Heart right ventricle (tissue), 16 donors: Measurements from ENCODE around the gene RBBP4. TPM values are rescaled to one million over a fixed set of nuclear protein-coding genes. Genes with fewer than 3 reads are reported as not detected.
"Not testable (repeated sequence)": the region's sequence is repeated elsewhere in the genome, so short reads cannot be mapped to it uniquely, and the experiment has no call there.

Source experiments
- ATAC-seq, 8 donors: fragments of 200-7000 bp; cut with Tn5 transposase; one replicate each; pipeline ENCODE4 v1.9.1; 2020; ENCODE audit warnings: mild to moderate bottlenecking in 8 of 8, moderate library complexity in 8 of 8, moderate number of reproducible peaks in 1 of 8
- DNase-seq, 2 donors: peaks; one replicate each; pipeline ENCODE4 v3.0.0-alpha.2; 2020
- H3K27ac ChIP-seq, 10 donors: fragments of 200-600 bp; sonication (generic) in 2 of 10; one replicate each; pipeline versions ENCODE4 v1.5.0 to v1.8.0; 2020 to 2022; ENCODE audit warnings: mild to moderate bottlenecking in 3 of 10
- H3K27me3 ChIP-seq, 7 donors: fragments of 200-600 bp; one replicate each; pipeline ENCODE4 v1.8.0; 2021 to 2022; ENCODE audit warnings: mild to moderate bottlenecking in 2 of 7
- H3K36me3 ChIP-seq, 9 donors: fragments of 200-600 bp; sonication (generic) in 1 of 9; one replicate each; pipeline versions ENCODE4 v1.5.0 to v1.8.0; 2020 to 2022; ENCODE audit warnings: mild to moderate bottlenecking in 2 of 9
- H3K4me1 ChIP-seq, 9 donors: fragments of 200-600 bp; sonication (generic) in 1 of 9; one replicate each; pipeline versions ENCODE4 v1.5.0 to v1.8.0; 2020 to 2022; ENCODE audit warnings: mild to moderate bottlenecking in 4 of 9
- H3K4me3 ChIP-seq, 10 donors: fragments of 200-600 bp; sonication (generic) in 2 of 10; one replicate each; pipeline versions ENCODE4 v1.5.0 to v1.8.0; 2020 to 2022; ENCODE audit warnings: mild to moderate bottlenecking in 7 of 10, moderate library complexity in 2 of 10
- H3K9me3 ChIP-seq, 11 donors: fragments of 200-600 bp in 10 of 11; sonication (generic) in 2 of 11; one replicate each; pipeline versions ENCODE4 v1.5.0 to v1.8.0; 2013 to 2022; ENCODE audit warnings: mild to moderate bottlenecking in 2 of 11, control low read depth in 1 of 11, moderate library complexity in 1 of 11
- WGBS, 2 donors: extraction: QIAGEN DNeasy Blood & Tissue Kit; methylation state at CpG; one replicate each; pipeline ENCODE4 v1.1.7; 2013; ENCODE audit warnings: inconsistent platforms in 1 of 2; 5-methylcytosine and 5-hydroxymethylcytosine counted together
- intact Hi-C, 10 donors: fragments of 100-400 bp; cut with DNase I; formaldehyde crosslinking; loops; one replicate each; pipeline versions ENCODE4 v1.11.1 to v1.14.2; 2022
- polyA plus RNA-seq, 2 donors: library from polyadenylated mRNA; stranded (reverse); fragments of 200-250 nt; gene quantifications; one replicate each; pipeline ENCODE4 v1.2.3, GENCODE V29; 2013
- total RNA-seq, 10 donors: library from RNA; stranded (reverse); fragmentation: NEBNext Ultra II Directional in 3 of 10; extraction: Animal tissue kit (Norgen Biotek cat#: 25700) in 3 of 10; gene quantifications; one replicate each; pipeline versions ENCODE4 v1.2.1 to v1.2.4, GENCODE V29; 2021 to 2023
- TF ChIP-seq, protein P1 (sequence below), 9 donors: fragments of 200-600 bp; sonication (generic) in 2 of 9; IDR thresholded peaks; one replicate each; pipeline versions ENCODE4 v1.5.0 to v1.8.0; 2021 to 2022; ENCODE audit warnings: antibody characterized with exemption in 9 of 9, mild to moderate bottlenecking in 5 of 9, moderate library complexity in 1 of 9
- donor health status: Arrhythmogenic right ventricular cardiomyopathy.
- donor health status: ischemic (EF 13 %, LVEDD 7.1; RV severe dilation, severe dysfunction).
- donor health status: healthy with polysubstance abuse.
- donor health status: DM: no; HTN: yes; CAD: no.
- donor health status: DM: no; HTN: no; CAD: no.
- donor health status: ischemic (EF 25% LVEDD 6.9; RV normal size, moderate dysfunction).
- donor health status: ischemic (EF 25% LVEDD 5.7; RV mildly dilated, moderate dysfunction).
- donor health status: healthy.
- donor health status: DM: yes; HTN: yes; CAD: no.
- donor health status: Ischemic cardiomyopathy.
- donor health status: ischemic (EF 35%, LVEDD 5.7; RV mildly dilated, moderate dysfunction).
- donor health status: nonischemic (EF 11% LVEDD 7.7; RV severe dilation, severe dysfunction).
- donor health status: DM: yes; HTN: yes; CAD: no.
- donor health status: PGD.
- donor health status: ischemic (EF 29% LVEDD 5.4; RV normal size, mild dysfunction).
- donor health status: nonischemic (EF 23%, LVEDD 6.1; RV moderate dilation, normal function).

Gene RBBP4
- total and polyA plus RNA-seq, 12 donors = 17.9 to 119 (median 109) TPM

DNA sequence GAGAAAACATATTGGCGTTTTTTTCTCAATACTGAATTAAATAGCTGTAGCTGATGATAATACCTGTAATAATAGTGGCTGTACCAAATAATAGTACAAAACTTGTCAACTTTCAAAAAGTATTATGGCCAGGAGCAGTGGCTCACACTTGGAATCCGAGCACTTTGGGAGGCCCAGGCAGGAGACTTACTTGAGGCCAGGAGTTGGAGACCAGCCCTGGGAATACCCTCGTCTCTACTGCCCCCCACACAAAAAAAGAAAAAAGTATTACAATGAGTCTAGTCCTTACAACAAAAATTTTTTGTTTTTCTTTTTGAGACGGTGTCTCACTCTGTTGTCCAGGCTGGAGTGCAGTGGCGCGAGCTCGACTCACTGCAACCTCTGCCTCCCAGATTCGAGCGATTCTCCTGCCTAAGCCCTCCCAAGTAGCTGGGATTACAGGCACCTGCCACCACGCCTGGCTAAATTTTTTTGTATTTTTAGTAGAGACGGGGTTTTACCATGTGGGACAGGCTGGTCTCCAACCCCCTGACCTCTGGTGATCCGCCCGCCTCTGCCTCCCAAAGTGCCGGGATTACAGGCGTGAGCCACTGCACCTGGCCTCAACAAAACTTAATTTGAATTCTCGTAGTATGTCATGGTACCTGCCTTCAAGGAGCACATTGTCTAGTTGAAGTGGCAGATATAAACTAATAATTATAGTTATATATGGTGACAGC is 1.4 kb downstream of the RBBP4 start:
- Histone ChIP-seq H3K36me3 (peaks cover 0 to 54% (median 23%) of the 10 kb centered on the region in 9 donors), H3K27me3 (no peaks in the 10 kb centered on the region), H3K4me3 (peak overlapping the region in 8 of 10 donors; percentile 61 to 95 (median 84)), H3K9me3 (no peaks in the 10 kb centered on the region), H3K27ac (peak overlapping the region in 3 of 10 donors; percentile 93 to 99 (median 96)), H3K4me1 (peaks cover 3 to 65% (median 37%) of the 10 kb centered on the region in 9 donors)
- ATAC-seq (no peak), DNase-seq (no peak)
- WGBS, 2 donors = 92 to 95% methylated on average over 16 of the region's 16 CpGs
- intact Hi-C loops = loop anchor here in 1 of 10 donors (5.0 kb wide), 1 partner anchor 50 kb away; the partner anchor contains the start of gene SYNC
- TF ChIP-seq, protein P1, sequence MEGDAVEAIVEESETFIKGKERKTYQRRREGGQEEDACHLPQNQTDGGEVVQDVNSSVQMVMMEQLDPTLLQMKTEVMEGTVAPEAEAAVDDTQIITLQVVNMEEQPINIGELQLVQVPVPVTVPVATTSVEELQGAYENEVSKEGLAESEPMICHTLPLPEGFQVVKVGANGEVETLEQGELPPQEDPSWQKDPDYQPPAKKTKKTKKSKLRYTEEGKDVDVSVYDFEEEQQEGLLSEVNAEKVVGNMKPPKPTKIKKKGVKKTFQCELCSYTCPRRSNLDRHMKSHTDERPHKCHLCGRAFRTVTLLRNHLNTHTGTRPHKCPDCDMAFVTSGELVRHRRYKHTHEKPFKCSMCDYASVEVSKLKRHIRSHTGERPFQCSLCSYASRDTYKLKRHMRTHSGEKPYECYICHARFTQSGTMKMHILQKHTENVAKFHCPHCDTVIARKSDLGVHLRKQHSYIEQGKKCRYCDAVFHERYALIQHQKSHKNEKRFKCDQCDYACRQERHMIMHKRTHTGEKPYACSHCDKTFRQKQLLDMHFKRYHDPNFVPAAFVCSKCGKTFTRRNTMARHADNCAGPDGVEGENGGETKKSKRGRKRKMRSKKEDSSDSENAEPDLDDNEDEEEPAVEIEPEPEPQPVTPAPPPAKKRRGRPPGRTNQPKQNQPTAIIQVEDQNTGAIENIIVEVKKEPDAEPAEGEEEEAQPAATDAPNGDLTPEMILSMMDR (IDR thresholded peaks at IDR 0.05) = no peak

DNA sequence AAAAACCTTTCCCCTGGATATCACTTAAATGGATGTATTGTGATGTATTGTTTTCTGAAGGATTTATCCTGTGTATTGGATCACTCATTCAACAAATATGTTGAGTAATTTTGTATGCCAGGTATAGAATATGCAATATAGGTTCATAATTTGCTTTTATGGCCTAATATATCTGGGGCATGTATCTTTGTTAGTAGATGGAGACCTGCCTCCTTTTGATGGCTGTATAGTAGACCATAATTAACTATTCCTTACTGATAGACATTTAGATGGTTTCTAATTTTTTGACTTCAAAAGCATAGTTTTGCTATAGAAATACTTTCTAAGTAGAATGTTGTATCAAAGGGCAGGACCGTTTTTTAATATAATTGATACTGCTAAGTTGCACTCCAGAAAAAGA is 8.6 kb downstream of the RBBP4 start:
- H3K4me1 ChIP-seq = peaks cover 0 to 13% (median under 1%) of the 10 kb centered on the region in 9 donors
- TF ChIP-seq, protein P1 (IDR thresholded peaks at IDR 0.05) = no peak
- no peak for DNase-seq
- WGBS, 2 donors = 91 to 96% methylated on average over 1 of the region's 1 CpG
- no peak overlapping the region for H3K27ac ChIP-seq
- ATAC-seq = no peak
- no peak overlapping the region for H3K4me3 ChIP-seq
- intact Hi-C loops = no loop called here
- peaks cover 0 to 100% (median 61%) of the 10 kb centered on the region in 9 donors for H3K36me3 ChIP-seq
- H3K27me3 ChIP-seq = no peaks in the 10 kb centered on the region
- H3K9me3 ChIP-seq = no peaks in the 10 kb centered on the region

DNA sequence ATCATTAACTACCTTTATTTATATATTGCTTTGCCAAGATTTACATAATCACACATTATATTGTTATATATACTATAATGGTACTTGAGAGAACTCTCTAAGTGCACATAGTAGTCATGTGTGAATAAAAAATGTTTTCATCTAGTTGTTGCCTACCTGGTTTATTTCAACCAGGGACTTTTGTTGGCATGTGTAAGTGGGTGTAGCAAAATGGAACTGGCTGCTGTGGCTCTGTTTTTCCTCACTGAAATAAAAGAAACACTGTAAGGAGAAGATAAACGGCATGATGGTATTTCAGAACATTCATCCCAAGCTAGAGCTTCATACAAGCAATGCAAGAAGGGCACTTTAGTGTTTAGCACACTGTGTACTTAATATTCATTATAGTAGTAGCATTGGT is 14.9 kb downstream of the RBBP4 start:
- DNase-seq (no peak), ATAC-seq (peak in 2 of 8 donors; percentile 33 to 54)
- intact Hi-C loops = no loop called here
- H3K4me3 ChIP-seq = no peak overlapping the region
- WGBS, 2 donors = 22 to 28% methylated on average over 1 of the region's 1 CpG
- H3K4me1 ChIP-seq = peaks cover 0 to 12% (median 0%) of the 10 kb centered on the region in 9 donors
- H3K27me3 ChIP-seq = no peaks in the 10 kb centered on the region
- peaks cover 0 to 100% (median 56%) of the 10 kb centered on the region in 9 donors for H3K36me3 ChIP-seq
- H3K9me3 ChIP-seq = no peaks in the 10 kb centered on the region
- TF ChIP-seq, protein P1 (IDR thresholded peaks at IDR 0.05) = no peak
- H3K27ac ChIP-seq = no peak overlapping the region

DNA sequence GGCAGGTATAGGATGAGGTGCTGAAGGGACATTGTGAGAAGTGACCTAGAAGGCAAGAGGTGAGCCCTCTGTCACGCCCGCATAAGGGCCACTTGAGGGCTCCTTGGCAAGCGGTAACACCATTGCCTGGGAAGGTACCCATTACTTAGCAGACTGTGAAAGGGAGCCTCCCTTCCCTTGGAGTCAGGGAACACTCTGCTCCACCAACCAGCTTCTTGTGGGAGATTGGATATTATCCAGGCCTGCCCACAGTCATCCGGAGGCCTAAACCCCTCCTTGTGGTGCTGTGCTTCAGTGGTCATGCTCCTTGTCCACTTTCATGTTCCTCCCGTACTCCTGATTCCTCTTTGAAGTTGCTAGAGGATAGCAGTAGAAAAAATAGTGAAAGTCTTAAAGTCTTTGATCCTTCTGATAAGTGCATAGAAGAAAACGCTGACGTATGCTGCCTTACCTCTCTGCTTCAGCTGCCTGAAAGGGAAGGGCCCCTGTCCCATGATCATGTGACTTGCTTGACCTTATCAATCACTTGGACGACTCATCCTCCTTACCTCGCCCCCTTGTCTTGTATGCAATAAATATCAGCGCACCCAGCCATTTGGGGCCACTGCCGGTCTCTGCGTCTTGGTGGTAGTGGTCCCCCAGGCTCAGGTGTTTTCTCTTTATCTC is 16.0 kb downstream of the RBBP4 start:
- TF ChIP-seq, protein P1 (IDR thresholded peaks at IDR 0.05) = no peak
- WGBS, 2 donors = 67 to 75% methylated on average over 12 of the region's 12 CpGs
- H3K4me1 ChIP-seq = peaks cover 0 to 12% (median 0%) of the 10 kb centered on the region in 9 donors
- DNase-seq (no peak), ATAC-seq (no peak)
- H3K4me3 ChIP-seq = no peak overlapping the region
- H3K27me3 ChIP-seq = no peaks in the 10 kb centered on the region
- intact Hi-C loops = no loop called here
- no peak overlapping the region for H3K27ac ChIP-seq
- peaks cover 0 to 100% (median 60%) of the 10 kb centered on the region in 9 donors for H3K36me3 ChIP-seq
- no peaks in the 10 kb centered on the region for H3K9me3 ChIP-seq

DNA sequence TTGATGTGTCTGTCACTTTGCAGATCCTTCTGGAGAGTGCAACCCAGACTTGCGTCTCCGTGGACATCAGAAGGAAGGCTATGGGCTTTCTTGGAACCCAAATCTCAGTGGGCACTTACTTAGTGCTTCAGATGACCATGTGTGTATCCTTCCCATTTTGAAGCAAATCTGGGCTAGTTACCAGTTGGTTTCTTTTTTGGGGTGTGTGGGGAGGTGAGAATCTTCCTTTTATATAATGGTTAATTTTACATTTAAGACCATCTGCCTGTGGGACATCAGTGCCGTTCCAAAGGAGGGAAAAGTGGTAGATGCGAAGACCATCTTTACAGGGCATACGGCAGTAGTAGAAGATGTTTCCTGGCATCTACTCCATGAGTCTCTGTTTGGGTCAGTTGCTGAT is 17.7 kb downstream of the RBBP4 start:
- H3K27ac ChIP-seq, DNase-seq, H3K27me3 ChIP-seq, ATAC-seq, H3K9me3 ChIP-seq, intact Hi-C loops, H3K4me3 ChIP-seq: not testable (repeated sequence)
- WGBS, 2 donors = 94 to 98% methylated on average over 5 of the region's 5 CpGs
- Histone ChIP-seq H3K4me1 (peaks cover 0 to 12% (median 0%) of the 10 kb centered on the region in 9 donors), H3K36me3 (peaks cover 0 to 100% (median 65%) of the 10 kb centered on the region in 9 donors)
